Stimulated activated CD4-positive, alpha-beta T cell treated with anti-CD3 and anti-CD28 coated beads, Interleukin-2, amount 100 ng/mL, for 4 hours (primary cell): Measurements from ENCODE around the gene PNPO.

ENCODE experiments used
- DNase-seq: peaks from one replicate; pipeline ENCODE4 v3.0.0-alpha.2; 2020; ENCODE audit warnings: low read depth

The PNPO gene

DNA sequence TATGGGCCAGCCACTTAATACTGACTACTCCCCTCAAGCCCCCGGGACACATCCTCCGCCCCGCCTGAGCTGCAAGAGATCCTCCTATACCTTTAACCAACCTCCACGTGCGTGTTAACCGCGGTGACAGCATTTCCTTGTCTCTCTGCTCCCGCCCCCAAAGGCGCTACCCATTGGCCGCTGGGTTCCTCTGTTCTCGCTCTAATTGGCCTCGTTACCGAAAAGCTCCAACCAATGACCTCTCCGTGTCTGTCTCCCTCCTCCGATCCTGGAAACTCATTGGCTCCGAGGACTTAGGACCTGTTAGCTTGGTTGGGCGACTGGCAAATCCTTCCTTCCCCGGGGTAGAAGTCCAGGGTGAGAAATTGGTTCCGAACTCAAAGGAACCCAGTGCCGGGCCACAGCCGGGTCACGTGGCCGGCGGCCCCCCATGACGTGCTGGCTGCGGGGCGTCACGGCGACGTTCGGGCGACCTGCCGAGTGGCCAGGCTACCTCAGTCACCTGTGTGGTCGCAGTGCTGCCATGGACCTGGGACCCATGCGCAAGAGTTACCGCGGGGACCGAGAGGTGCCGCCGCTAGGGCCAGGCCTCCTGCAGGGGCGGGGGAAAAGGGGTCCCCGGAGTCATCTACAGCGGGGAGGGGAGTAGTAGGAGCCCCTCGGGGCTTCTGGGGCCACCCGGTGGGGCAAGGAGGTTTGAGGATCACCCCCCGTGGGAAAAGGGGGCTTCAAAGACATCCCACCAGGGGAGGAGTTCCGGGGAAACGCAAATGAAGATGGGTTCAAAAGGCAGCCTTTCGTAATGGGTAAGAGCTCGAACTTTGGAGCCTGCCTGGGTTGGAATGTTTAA lies at the start of gene PNPO:
PNPO (plus strand) TSS at position 326 of the 850 bp plus-strand sequence; CDS start at position 431, 105 bp downstream.
- DNase-seq = peak; percentile 94

DNA sequence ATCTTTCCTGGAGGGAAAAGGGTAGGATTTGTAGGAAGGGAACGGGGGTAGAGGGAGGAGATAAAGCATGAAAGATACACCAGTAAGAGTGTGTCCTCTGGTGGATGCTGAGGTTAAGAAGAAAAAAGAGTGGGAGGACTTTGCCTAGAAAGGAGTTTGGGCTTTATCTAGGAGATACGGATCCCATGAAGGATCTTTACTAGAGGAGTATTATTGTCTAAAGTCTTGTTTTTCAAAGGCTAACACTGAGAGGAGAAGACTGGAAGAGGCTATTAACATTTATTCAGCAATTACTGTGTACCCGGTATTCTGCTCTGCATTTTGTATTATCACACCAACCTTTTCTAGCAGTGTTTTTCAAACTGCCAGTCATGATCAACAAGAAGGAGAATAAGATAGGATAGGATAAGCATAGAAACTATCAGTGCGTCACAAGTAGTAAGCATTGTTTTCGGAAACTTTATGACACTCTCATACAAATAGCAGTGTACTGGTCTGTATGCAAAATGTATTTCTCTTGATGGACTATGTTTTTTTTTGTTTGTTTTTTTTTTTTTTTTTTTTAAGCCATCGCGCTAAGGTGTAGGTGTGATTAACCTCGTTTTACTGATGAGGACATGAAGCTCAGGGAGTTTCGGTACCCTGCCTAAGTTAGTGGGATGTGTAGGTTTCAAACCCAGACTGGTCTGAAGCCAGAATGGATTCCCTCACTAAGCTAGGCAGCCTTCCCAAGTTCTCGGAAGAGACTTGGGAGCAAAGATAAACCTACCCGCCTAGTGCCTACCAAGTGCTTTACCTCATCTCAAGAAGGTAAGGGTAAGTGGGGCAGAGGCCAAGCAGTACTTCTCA lies 46.6 kb upstream of the PNPO start:
- DNase-seq = no peak

DNA sequence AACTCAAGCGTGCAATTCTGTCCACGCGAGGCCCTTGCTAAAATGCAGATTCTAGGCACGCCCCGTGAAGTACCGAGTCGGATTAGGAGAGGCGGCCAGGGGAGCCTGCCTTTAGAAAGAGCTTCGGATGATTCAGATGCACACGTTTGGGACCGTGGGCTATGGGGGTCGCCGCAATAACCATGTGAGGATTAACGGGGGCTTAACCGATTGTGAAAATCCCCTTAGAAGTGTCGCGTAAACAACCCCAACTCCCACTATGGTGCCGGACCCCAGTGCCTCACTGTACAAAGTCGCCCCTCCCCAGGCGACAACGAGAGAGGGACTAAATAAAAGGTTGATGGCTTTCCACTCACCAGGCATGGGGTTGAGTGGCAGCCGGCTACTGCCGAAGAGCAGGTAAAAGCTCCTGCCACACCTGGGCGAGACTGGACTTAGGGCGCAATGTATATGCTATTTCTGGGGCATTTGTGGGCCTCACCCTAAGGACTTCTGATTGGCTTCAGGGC lies 46.0 kb upstream of the PNPO start:
- no peak for DNase-seq

DNA sequence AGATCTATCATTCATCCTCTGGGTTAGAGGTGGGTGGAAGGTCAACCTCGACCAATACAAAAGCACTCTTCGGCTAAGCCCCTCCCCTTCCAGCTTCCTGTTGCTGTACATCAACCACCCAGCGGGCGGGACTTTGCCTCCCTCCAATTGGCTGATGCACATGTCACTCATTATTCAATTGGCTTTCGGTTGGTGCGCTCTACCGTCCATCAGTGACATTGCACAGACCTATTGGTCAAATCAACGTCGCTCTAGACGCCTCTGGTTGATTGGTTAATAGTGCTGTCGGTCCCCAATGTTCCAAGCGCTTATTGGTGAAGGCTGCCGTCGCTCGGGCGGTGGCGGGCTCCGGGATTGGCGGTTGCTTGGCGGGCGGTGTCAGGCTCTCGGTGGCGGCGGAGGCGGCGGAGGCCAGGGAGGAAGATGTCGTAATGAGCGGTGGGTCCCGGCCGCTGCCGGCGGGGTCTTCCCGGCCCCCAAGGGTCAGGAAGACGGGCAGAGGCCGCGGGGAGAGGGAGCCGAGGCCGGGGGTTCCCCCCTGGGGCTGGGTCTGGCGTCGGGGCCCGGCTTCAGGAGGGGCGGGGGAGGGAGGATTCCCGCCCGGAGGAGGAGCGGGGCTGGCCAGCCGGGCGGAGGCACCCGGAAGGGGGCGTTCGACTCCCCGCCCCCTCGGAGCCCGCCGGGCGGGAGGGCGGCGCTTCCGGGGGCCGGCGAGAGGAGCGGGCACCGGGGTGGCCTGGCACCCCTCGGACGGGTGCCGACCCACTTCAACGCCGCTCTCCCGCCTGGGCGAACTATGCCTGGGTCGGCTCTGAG lies 45.3 kb upstream of the PNPO start, which contains the start of gene SP2:
SP2 (plus strand) TSS at position 381 of the 816 bp plus-strand sequence; CDS start at position 432, 51 bp downstream.
- peak; percentile 99 for DNase-seq

DNA sequence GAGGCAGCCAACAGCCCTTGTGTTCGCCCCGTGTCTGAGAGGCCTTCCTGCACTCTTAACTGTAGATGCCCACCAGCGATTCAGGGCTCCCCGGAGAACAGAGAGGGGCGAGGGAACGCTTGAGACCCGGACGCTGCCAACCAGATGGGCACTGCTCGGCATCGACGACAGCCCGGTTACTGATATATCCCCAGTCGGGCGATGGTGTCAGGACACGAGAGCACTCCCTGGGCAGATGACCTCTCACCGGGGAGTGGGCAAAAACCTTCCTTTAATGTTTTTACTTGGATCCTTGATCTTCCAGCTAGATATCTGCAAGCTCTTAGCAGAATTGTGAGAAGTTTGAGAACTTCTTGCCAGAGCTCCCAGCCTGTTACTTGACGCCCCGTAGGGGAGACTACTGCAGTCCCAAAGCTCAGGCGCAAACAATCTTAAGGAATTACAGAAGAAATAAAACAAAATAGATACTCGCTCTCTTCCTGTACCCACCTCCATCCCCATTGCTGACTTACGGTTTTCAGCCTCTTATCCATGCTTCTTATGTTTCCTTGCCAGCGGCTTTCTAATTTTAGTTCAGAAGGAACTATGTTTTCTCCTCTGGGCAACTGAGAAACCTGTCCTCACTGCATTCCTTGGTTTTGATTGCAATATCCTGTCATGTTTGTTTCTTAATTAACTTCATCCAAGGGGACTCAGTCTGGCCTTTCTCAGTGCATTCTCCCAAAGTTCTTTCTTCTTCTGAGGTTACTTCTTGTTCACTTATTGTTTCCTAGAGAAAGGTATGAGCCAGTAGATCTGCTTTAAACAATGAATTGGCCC lies 44.5 kb upstream of the PNPO start:
- no peak for DNase-seq

DNA sequence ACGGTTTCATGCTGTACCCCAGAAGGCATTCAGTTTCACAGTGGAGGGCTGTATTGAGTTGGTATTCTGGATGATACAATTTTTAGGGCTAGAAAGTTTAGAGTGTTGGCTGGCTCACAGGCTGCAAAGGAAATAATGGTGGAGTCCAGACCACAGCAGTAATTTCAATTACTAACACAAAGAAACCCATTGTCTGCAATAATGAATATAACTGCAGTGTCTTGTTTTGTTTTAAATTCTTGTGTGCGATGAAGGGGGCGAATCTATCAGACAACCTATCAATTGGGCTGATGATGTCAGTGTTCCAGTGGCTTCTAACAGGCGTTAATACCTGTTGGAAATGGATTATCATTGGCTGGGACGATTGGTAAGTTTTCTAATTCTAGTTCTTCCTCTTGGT lies 43.8 kb upstream of the PNPO start:
- DNase-seq = no peak

DNA sequence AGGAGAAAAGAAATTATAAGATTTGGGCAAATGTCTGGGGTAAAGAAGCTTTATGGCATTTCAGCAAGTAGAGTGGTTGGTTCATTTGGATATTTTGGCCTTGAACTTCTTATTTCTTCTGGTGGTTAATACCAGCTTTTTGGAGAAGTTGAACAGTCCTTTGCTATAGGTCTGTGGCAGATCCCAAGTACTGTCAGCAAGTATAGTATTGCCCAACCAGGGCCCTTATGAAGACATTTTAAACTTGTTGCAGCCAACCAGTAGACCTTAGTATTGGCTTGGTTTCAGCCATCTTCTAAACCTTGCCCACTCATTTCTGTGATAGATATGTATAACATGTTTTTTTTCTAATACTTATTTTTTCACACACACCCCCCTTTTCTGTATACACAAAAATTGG lies 43.1 kb upstream of the PNPO start:
- DNase-seq = no peak

DNA sequence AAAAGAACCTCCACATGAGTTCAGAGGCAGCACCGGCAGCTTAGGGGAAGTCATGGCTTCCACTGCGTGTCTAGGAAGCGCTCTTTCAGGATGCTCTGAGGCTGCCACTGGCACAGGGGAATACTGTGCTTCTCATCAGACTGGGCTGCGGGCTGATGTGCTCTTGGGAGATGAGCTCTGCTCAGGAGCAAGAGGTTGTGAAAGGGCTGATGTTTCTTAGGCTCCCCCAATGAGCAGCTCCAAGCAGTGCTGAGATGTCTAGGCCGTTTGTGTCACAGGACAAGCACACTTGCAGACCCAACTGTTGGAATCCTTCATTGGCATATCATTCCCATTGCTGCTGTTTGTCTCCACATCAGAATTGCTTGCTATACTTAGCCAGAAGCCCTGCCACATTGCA lies 41.7 kb upstream of the PNPO start:
- no peak for DNase-seq

DNA sequence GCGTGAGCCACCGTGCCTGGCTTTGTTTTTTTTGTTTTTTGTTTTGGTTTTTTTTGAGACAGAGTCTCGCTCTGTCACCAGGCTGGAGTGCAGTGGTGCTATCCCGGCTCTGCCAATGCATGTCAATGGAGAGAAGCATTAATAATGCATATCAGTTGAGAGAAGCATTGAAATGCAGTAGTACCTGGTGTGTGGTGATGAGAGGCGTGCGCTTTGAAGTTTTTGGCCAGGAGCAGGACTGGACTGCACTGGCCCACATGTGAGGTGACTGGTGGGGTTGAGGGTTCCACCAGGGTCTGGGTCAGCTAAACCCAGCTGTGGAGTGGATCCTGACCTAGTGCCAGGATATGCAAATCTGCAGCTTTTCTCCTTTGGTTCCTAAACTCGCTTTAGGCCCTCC lies 39.9 kb upstream of the PNPO start:
- no peak for DNase-seq

DNA sequence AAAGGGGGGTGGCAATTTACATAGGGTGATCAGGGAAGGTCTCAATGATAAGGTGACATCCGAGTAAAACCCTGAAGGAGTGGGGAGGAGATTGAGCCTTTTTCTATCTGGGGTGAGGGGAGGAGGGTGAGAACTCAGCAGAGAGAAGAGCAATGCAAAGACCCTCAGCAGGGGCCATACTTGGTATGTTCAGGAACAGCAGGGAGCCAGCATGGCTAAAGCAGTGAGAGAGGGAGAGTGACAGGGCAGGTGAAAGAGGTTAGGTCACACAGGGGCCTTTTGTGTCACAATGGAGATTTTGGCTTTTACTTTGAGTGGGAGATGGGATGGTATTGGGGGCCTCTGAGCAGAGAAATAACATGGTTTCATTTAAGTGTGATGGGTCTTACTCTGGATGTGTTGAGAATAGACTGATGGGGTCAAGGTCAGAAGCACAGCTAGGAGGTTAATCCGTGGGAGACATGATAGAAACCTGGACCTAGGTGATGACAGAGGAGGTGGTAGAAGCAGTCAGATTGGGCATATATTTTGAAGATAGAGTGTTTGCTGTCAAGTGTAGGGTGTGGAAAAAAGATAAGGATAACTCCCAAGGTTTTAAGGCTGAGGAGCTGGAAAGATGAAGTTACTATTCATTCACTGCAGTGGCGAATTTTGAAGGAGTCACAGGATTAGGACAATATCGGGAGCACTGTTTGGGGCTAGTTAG lies 39.2 kb upstream of the PNPO start:
- DNase-seq = no peak

DNA sequence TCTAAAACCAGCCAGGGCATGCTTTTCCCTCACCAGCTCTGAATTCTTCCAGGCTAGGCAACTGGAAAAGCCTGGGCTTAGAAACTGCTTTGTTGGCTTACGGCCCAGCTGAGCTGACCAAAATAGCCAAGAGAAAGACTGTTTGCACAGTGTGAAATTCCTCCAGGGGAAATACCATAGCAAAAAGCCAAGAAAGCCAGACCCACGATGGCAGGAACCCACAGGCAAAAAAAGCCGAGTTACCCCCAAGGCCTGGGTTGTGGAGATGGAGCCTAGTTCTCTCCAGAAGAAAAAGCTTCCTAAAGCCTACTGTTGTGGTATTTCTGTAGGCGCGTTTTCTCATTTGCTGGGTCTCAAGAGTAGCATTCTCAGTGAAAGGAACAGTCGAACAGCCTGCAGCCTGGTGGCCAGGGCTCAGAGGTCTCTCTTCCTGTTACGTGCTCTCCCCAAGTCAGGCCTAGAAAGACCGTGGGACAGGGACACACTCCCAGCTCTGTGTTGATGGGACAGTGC lies 36.1 kb upstream of the PNPO start:
- no peak for DNase-seq

DNA sequence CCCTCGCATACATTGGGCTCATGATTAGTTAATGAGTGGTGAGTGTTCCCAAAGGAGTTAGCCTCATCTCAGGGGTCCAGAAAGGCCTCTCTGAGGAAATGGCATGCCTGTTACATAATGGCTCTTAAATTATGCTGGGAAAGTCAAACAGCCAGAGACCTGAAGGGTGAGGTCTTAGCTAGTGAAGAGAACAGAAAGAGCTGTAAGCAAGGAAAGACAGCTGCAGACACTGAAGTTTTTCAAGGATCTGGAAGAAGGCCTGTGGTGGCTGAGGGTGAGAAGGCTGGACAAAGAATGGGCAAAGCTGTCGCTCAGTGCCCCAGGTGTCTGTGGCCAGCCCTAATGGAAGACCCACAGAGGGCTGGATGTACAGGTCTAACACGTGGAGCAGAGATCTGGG lies 34.9 kb upstream of the PNPO start:
- no peak for DNase-seq

DNA sequence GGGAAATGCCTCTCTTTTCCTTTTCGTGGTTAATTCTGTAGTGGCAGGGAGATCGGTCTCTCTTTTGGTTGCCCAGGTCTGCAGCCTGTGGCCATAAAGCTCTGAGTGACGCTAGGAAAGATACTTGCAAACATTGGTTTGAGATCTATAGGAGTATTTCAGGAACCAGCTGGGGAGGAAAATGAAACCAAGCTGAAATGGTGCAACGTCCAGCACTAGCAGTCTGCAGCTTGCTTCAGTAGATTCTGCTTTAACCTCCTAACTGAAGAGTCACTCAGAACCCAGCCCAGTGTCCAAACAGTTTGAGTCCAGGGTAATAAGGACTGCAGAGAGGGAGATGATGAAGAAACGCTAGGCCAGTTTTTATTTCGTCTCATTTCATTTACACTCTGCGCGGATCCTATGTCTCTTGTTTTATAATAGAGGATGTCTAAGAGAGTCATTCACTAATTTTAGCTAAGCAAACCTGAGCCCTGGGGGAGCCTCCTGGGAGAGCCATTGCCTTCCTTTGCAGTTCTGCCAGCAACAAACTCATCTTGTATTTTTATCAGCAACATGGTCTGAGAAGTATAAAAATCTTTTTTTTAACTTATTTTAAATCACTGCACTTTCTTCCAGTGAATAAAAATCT lies 33.3 kb upstream of the PNPO start:
- no peak for DNase-seq

DNA sequence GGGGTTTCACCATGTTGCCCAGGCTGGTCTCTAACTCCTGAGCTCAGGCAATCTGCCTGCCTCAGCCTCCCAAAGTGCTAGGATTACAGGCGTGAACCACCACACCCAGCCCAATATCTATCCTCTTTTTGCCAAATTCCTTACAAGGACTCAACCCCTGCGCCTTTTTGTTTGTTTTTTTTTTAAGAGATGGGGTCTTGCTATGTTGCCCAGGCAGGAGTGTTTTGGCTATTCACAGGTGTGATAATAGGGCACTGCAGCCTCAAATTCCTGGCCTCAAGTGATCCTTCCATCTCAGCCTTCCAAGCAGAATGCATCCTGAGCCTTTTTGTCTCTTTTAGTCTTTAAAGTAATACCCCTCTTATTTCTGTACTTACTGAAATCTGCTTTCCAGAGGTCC lies 28.3 kb upstream of the PNPO start:
- DNase-seq = no peak

DNA sequence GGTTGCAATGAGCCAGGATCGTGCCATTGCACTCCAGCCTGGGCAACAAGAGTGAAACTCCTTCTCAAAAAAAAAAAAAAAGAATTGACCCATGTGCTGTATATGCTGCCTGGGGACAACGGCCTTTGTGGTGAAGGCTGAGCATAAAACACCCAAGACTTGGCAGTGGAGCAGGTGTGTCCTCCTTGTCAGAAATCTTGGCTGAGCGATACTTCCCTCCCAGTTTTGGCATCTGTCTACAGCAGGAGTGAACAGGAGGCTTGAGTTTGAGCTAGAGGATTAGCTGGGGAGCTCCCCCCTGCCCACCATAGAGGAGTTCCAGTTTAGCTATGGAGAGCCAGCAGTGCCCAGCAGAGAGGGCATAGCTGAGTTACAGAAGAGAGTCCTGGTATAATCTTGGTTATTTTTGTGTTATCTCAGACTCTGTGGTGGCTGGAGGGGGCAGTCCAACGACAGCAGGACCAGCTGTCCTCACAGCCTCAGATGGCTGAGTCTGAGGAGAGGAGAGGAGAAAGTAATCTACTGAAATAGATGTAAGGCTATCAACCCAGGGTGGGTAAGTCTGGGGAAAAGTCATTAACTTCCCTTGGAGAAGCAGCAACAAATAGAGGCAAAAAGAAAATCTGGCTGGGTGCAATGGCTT lies 26.9 kb upstream of the PNPO start:
- no peak for DNase-seq

DNA sequence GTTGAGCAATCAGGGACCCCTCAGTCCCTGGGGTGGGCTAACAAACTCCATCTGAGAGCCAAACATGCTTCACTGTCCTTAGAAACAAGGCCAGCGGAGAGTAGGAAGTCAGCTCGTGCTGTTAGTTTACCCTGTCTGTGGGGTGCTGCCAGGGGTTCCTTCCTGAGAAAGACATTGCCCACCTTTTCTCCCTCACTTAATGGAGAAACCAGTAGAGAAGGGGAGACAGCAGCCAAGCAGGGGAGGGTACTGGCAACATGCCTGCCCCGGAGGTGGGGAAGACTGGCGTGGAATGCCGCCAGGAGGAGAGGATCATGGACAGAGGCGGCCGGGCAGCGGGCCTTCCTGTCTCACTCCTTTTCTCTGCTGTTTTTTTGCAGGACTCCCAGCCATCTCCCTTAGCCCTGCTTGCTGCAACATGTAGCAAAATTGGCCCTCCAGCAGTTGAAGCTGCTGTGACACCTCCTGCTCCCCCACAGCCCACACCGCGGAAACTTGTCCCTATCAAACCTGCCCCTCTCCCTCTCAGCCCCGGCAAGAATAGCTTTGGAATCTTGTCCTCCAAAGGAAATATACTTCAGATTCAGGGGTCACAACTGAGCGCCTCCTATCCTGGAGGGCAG lies 25.5 kb upstream of the PNPO start:
- DNase-seq = no peak

DNA sequence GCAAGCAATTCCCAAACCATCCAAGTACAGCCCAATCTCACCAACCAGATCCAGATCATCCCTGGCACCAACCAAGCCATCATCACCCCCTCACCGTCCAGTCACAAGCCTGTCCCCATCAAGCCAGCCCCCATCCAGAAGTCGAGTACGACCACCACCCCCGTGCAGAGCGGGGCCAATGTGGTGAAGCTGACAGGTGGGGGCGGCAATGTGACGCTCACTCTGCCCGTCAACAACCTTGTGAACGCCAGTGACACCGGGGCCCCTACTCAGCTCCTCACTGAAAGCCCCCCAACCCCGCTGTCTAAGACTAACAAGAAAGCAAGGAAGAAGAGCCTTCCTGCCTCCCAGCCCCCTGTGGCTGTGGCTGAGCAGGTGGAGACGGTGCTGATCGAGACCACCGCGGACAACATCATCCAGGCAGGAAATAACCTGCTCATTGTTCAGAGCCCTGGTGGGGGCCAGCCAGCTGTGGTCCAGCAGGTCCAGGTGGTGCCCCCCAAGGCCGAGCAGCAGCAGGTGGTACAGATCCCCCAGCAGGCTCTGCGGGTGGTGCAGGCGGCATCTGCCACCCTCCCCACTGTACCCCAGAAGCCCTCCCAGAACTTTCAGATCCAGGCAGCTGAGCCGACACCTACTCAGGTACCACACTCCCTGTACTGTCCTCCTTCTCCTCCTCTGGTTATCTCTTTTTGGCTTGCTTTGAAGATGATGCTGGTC lies 24.7 kb upstream of the PNPO start:
- no peak for DNase-seq

DNA sequence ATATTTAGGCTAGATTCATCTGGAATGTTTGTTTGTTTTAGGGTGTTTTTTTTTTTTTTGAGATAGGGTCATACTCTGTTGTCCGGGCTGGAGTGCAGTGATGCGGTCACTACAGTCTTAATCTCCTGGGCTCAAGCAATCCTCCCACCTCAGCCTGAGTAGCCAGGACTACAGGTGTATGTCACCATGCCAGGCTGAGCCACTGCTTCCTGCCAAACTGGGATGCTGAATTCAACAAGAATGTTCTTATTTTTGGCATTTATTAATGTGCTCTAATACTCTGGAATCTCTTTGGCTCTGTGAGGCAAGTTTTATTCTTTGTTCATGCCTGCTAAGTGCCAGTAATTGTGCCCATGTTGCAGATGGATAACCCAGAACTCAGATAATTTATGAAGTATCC lies 23.8 kb upstream of the PNPO start:
- DNase-seq = no peak
